GM19397 (cell line): ENCODE measurements around the gene CCNQ.

Experiments
- ATAC-seq: cut with Tn5 transposase; IDR thresholded peaks from one replicate; pipeline ENCODE4 v1.9.1; 2021; ENCODE audit warnings: mild to moderate bottlenecking, moderate library complexity; ENCODE audit not compliant: unreplicated experiment

Gene CCNQ

GRCh38 chrX:153637121-153638040, 38.4 kb upstream of the CCNQ start:
- ATAC-seq, result no peak

- no peak for ATAC-seq
Measured at GRCh38 chrX:153636716-153637115, 37.8 kb upstream of the CCNQ start.

GRCh38 chrX:153635788-153636668, 37.1 kb upstream of the CCNQ start:
- ATAC-seq, result no peak

- no peak for ATAC-seq
Measured at GRCh38 chrX:153635388-153635787, 36.4 kb upstream of the CCNQ start.

- ATAC-seq, result no peak
Measured at GRCh38 chrX:153634832-153635231, 35.9 kb upstream of the CCNQ start.

GRCh38 chrX:153634236-153634635, 35.3 kb upstream of the CCNQ start:
- no peak for ATAC-seq

- no peak for ATAC-seq
Measured at GRCh38 chrX:153633607-153634180, 34.8 kb upstream of the CCNQ start.

GRCh38 chrX:153633048-153633447, 34.1 kb upstream of the CCNQ start:
- no peak for ATAC-seq

- ATAC-seq, result no peak
Measured at GRCh38 chrX:153632595-153632946, 33.6 kb upstream of the CCNQ start.

- ATAC-seq, result no peak
Measured at GRCh38 chrX:153631907-153632594, 33.1 kb upstream of the CCNQ start.

GRCh38 chrX:153631346-153631745, 32.4 kb upstream of the CCNQ start:
- no peak for ATAC-seq

GRCh38 chrX:153628665-153629064, 29.7 kb upstream of the CCNQ start:
- ATAC-seq, result no peak

- ATAC-seq, result no peak
Measured at GRCh38 chrX:153628129-153628528, 29.2 kb upstream of the CCNQ start.

GRCh38 chrX:153627675-153628111, 28.8 kb upstream of the CCNQ start:
- no peak for ATAC-seq

GRCh38 chrX:153626863-153627674, 28.1 kb upstream of the CCNQ start:
- ATAC-seq, result no peak

GRCh38 chrX:153626025-153626633, 27.2 kb upstream of the CCNQ start:
- no peak for ATAC-seq

- no peak for ATAC-seq
Measured at GRCh38 chrX:153625271-153626024, 26.5 kb upstream of the CCNQ start.

- no peak for ATAC-seq
Measured at GRCh38 chrX:153624196-153625091, 25.5 kb upstream of the CCNQ start.
